Glomerular visceral epithelial cell (primary cell): Measurements from ENCODE around the gene RPL27A.
"Not testable (repeated sequence)": the region's sequence is repeated elsewhere in the genome, so short reads cannot be mapped to it uniquely, and the experiment has no call there.

Experiments used
- DNase-seq: peaks from one replicate; pipeline ENCODE4 v3.0.0-alpha.2; 2016; ENCODE audit errors: extremely low spot score

Gene RPL27A

GRCh38 chr11:8682303-8683114, at the start of gene RPL27A, which contains the start of gene TRIM66:
Gene RPL27A (plus strand): TSS chr11:8682792. CDS start chr11:8682814, 22 bp downstream.
Gene TRIM66 (minus strand): TSS chr11:8682665. CDS start chr11:8672274, 10,391 bp downstream.
- peak; percentile 94 for DNase-seq

GRCh38 chr11:8634498-8634897, 48.1 kb upstream of the RPL27A start:
- no peak for DNase-seq

GRCh38 chr11:8636127-8636526, 46.5 kb upstream of the RPL27A start:
- DNase-seq = no peak

- no peak for DNase-seq
Measured at GRCh38 chr11:8638300-8638699, 44.3 kb upstream of the RPL27A start.

DNA sequence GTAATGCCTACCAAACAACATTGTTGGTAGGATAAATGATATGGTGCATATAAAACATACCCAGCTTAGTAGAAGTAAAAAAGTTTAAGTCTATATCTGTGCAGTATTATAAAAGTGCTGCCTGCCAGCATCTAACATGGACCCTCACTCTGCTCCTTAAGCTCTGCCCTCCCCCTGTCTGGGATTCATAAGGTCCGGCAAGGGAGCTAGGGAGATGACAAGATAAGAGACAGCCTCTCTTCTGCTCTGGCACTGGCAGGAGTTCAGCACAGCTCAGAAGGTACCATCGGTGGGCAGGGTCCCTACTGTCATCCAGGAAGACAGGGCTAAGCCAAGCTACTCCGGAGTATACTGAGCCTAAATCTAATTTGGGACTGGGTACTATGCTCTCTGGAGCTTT, 42.9 kb upstream of the RPL27A start:
- DNase-seq = no peak

DNA sequence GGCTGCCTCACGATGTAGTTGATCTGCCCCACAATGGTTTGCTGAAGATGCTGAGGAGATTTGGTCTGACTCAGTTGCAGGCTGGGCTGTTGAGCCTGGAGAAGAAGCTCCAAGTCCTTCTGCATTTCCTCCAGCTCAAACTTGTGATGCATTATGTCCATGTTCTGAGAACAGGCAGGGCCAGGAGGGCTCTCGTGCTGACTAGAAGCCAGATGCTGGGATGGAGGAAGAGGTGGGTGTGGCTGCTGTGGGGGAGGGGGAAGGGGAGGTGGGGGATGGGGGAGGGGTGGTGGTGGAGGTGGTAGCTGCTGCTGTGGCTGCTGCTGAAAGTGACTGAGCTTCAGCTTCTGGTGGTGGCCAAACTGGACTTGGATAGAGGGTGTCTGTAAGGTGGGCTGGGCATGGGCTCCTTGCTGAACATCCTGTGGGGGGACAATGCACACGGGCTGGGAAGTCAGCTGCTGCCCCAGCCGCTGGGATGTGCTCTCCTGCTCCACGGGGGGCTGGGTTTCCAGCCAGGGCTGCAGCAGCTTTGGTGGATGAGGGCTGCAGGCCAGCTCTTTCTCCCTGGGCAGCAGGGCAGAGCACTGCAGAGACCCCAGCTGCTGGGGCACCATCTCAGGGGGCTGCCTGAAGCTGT, 42.2 kb upstream of the RPL27A start:
- DNase-seq = no peak

GRCh38 chr11:8641332-8641731, 41.3 kb upstream of the RPL27A start:
- no peak for DNase-seq

GRCh38 chr11:8642196-8642841, 40.3 kb upstream of the RPL27A start:
- no peak for DNase-seq

DNA sequence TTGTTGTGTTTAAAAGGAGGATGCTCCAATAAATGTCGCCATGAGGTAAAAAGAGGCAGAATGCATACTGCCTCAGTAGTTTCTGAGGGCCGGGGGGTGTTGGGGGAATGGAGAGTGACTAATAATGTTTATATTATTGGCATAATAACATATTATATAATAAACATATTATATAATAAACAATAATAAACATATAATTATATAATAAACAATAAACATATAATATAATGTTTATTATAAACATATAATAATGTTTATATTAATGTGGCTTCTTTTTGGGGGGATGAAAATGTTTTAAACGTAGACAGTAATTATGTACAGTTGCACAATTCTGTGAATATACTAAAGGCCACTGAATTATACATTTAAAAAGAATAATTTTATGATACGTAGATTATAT, 35.7 kb upstream of the RPL27A start:
- DNase-seq = no peak

GRCh38 chr11:8649361-8649760, 33.2 kb upstream of the RPL27A start:
- DNase-seq = peak; percentile 30

- no peak for DNase-seq
Measured at GRCh38 chr11:8650401-8650990, 32.1 kb upstream of the RPL27A start.

DNA sequence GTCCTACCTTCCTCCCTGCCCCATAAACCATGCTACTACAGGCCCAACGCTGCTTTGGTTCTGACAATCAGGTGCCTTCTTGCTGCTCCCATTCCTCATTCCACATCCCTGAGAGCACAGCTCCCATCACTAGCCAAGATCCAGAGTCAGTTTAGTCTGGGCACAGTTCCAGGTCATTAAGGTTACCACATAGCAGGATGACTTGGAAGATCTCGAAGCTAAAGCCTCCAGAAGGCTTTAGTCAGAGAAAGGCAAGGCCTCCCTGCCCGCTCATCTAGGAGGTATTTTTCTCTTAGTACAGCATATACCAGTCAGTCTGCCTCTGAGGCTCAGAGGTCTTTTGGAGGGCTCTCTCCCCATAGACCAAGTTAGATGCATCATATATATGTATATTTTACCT, 30.5 kb upstream of the RPL27A start:
- DNase-seq = peak; percentile 86

- no peak for DNase-seq
Measured at GRCh38 chr11:8654503-8654902, 28.1 kb upstream of the RPL27A start.

GRCh38 chr11:8656291-8656690, 26.3 kb upstream of the RPL27A start:
- DNase-seq = no peak

- DNase-seq = no peak
Measured at GRCh38 chr11:8658321-8659057, 24.1 kb upstream of the RPL27A start.

- no peak for DNase-seq
Measured at GRCh38 chr11:8661001-8661795, 21.4 kb upstream of the RPL27A start.

DNA sequence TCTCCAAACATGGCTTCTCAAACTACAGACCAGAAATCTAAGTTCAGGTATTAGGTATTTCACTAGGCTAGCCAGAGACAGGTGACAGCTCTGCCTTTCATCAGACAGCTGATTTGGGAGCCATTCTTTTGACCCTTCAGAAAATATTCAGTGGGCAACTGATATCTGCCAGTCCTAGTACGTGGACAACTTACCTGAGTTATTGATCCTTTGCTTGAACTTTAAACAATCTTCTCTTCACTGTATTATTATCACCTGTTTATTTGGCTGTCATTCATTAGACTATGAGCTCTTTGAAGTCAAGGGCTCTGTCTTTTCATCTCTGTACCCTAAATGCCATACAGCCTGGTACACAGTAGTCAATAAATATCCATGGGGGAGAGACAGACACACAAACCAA, 17.4 kb upstream of the RPL27A start:
- DNase-seq = no peak

- not testable (repeated sequence) for DNase-seq
Measured at GRCh38 chr11:8670081-8670480, 12.5 kb upstream of the RPL27A start.

DNA sequence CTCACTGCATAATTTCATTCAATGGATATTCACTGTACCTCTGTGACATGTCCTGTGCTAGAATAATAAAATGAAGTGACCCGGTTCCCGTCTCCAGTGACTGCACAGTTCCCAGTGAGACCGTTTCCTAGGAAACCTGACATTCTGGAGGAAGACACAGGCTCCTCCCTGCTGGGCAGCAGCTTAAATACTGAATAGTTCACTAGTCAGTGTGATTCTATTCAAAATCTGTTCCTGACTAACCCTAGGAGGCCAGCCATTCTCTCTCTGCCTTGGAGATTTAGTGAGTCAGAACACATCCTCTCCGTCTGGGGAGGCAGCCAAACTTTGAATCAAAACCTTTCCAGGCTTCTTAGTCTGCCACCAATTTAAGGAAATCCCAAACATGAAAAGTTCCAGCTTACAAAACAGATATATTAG, 11.4 kb upstream of the RPL27A start:
- peak; percentile 76 for DNase-seq

- peak; percentile 59 for DNase-seq
Measured at GRCh38 chr11:8671651-8672062, 10.9 kb upstream of the RPL27A start.

GRCh38 chr11:8672346-8672745, 10.2 kb upstream of the RPL27A start:
- no peak for DNase-seq
